IMR-90 (cell line): Measurements from ENCODE around the gene EFNA5.

ENCODE experiments used
- BHLHE40 ChIP-seq: fragments of 150-350 bp; IDR thresholded peaks from 2 replicates; pipeline ENCODE4 v1.6.1; 2016; ENCODE audit warnings: mild to moderate bottlenecking, low read depth, low read length
- CEBPB ChIP-seq: IDR thresholded peaks from 2 replicates; pipeline ENCODE4 v1.6.1; 2012; ENCODE audit warnings: low read depth, low read length, improper control_type of control experiment
- ELK1 ChIP-seq: fragments of 150-350 bp; IDR thresholded peaks from 2 replicates; pipeline ENCODE4 v1.6.1; 2016; ENCODE audit warnings: low read depth, mild to moderate bottlenecking, low read length, moderate library complexity, borderline replicate concordance
- FOS ChIP-seq: fragments of 150-350 bp; IDR thresholded peaks from 2 replicates; pipeline ENCODE4 v1.6.1; 2016; ENCODE audit warnings: low read depth, low read length
- MAFK ChIP-seq: IDR thresholded peaks from 2 replicates; pipeline ENCODE4 v1.6.1; 2012; ENCODE audit warnings: low read depth, low read length, improper control_type of control experiment
- MAZ ChIP-seq: IDR thresholded peaks from 2 replicates; pipeline ENCODE4 v1.6.1; 2012; ENCODE audit warnings: low read depth, mild to moderate bottlenecking, low read length, improper control_type of control experiment, moderate library complexity, borderline replicate concordance
- MXI1 ChIP-seq: IDR thresholded peaks from 2 replicates; pipeline ENCODE4 v1.6.1; 2012; ENCODE audit warnings: low read depth, mild to moderate bottlenecking, low read length, moderate library complexity, borderline replicate concordance
- POLR2A ChIP-seq: IDR thresholded peaks from 2 replicates; pipeline ENCODE4 v1.6.1; 2012; ENCODE audit warnings: mild to moderate bottlenecking, low read depth, low read length
- RAD21 ChIP-seq: IDR thresholded peaks from 2 replicates; pipeline ENCODE4 v1.6.1; 2012; ENCODE audit warnings: low read length, improper control_type of control experiment
- RCOR1 ChIP-seq: IDR thresholded peaks from 2 replicates; pipeline ENCODE4 v1.6.1; 2012; ENCODE audit warnings: mild to moderate bottlenecking, low read length, improper control_type of control experiment; ENCODE audit not compliant: insufficient replicate concordance
- RFX5 ChIP-seq: IDR thresholded peaks from 2 replicates; pipeline ENCODE4 v1.8.0; 2012; ENCODE audit warnings: low read depth, mild to moderate bottlenecking, low read length, moderate library complexity
- SMC3 ChIP-seq: fragments of 150-350 bp; IDR thresholded peaks from 2 replicates; pipeline ENCODE4 v1.6.1; 2016; ENCODE audit warnings: low read depth, mild to moderate bottlenecking, antibody characterized with exemption, low read length, moderate library complexity
- USF2 ChIP-seq: fragments of 150-350 bp; IDR thresholded peaks from 2 replicates; pipeline ENCODE4 v1.6.1; 2017; ENCODE audit warnings: mild to moderate bottlenecking, antibody characterized with exemption, low read length, low read depth
- TF ChIP-seq, protein P1 (sequence below): conservative IDR thresholded peaks from 2 replicates; pipeline ENCODE4 v1.5.1; 2012; ENCODE audit warnings: mild to moderate bottlenecking, low read depth, low read length, improper control_type of control experiment

DNA sequence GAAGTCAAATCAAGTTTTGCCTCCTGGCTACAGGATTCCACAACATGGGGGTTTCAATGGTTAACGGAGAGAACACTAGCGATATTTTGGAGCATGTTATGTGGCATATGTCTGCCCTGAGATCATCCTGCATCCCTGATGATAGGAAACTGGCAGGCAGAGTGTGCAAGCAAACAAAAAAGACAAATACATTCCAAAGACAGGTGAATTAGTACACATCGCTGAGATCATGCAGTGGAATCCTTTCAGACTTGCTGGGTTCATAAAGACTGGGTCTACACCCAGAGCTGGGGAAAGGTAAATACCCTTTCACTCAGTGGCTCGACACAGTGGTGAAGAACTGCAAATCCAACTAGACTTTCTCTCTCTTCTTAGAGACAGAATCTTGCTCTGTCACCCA lies 286.5 kb downstream of the EFNA5 start:
- TF ChIP-seq, protein P1, sequence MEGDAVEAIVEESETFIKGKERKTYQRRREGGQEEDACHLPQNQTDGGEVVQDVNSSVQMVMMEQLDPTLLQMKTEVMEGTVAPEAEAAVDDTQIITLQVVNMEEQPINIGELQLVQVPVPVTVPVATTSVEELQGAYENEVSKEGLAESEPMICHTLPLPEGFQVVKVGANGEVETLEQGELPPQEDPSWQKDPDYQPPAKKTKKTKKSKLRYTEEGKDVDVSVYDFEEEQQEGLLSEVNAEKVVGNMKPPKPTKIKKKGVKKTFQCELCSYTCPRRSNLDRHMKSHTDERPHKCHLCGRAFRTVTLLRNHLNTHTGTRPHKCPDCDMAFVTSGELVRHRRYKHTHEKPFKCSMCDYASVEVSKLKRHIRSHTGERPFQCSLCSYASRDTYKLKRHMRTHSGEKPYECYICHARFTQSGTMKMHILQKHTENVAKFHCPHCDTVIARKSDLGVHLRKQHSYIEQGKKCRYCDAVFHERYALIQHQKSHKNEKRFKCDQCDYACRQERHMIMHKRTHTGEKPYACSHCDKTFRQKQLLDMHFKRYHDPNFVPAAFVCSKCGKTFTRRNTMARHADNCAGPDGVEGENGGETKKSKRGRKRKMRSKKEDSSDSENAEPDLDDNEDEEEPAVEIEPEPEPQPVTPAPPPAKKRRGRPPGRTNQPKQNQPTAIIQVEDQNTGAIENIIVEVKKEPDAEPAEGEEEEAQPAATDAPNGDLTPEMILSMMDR: no peak
- TF ChIP-seq POLR2A (no peak), MAZ (no peak), MXI1 (no peak), RFX5 (no peak), ELK1 (no peak), RAD21 (no peak), MAFK (no peak), BHLHE40 (no peak), CEBPB (no peak), FOS (no peak), SMC3 (no peak), RCOR1 (no peak), USF2 (no peak)
